ENCODE measurements around the gene TBC1D16.

- TF ChIP-seq EZH2 (IDR thresholded peaks at IDR 0.05) = no peak
- TF ChIP-seq POLR2AphosphoS5 (IDR thresholded peaks at IDR 0.05; ENCODE audit: borderline replicate concordance, low read depth, low read length) = no peak
These were observed 84.9 kb downstream of the TBC1D16 start for GRCh38 chr17:79950751-79951150.

Data from SK-N-MC (cell line).